ENCODE measurements around the gene ANKRD16. TPM values are rescaled to one million over a fixed set of nuclear protein-coding genes. Genes with fewer than 3 reads are reported as not detected.
"Not testable (repeated sequence)": the region's sequence is repeated elsewhere in the genome, so short reads cannot be mapped to it uniquely, and the experiment has no call there.

The ANKRD16 gene
- total RNA-seq, 1 donor from 2014 or later = 9.4 TPM

DNA sequence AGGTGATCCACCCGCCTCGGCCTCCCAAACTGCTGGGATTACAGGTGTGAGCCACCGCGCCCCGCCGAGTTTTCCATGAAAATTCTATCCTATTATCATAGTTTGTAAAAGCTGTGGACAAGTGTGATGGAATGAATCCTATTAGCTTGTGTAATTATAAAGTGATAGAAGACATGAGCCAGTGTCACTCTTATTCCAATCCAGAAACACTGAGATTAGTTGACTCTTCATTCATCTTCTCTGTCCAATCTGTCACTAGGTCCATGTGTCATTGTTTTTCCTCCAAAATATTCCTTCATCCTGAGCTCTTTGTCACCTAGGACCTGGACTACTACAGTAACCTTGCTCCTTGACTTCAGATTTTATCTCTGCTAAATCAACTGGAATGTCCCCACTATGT lies 13.9 kb upstream of the ANKRD16 start:
- DNase-seq (ENCODE audit: low spot score) = no peak

DNA sequence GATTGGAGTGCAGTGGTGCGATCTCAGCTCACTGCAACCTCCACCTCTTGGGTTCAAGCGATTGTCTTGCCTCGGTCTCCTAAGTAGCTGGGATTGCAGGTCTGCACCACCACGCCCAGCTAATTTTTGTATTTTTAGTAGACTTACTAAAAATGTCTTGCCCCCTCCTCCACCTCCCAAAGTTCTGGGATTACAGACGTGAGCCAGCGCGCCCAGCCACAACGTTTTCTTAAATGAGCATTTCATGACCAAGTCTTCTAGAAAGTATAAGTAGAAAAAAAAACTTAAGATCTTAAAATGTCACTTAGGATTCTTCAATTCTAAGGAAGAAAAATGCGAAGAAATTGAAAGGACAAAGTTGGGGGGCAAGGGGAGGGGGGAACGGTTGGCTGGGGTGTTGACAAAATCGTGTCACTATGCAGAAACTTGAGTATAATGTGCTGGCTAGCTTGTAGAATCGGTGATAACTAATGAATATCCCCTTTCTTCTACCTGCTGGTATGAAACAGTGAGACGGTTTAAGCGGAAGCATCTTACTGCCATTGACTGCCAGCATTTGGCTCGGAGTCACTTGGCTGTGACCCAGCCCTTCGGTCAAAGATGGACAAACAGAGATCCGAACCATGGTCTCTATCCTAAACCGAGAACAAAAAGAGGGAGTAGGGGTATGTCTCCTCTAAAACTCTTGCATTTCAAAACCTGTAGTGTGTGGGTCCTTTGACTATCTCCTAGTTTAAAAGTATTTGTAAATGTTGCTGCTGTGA lies 13.0 kb upstream of the ANKRD16 start:
- DNase-seq (ENCODE audit: low spot score) = no peak

- no peak for DNase-seq (ENCODE audit: low spot score)
Observed at GRCh38 chr10:5900247-5900646, 10.6 kb upstream of the ANKRD16 start.

- DNase-seq (ENCODE audit: low spot score) = no peak
Observed at GRCh38 chr10:5898163-5898562, 8.5 kb upstream of the ANKRD16 start.

DNA sequence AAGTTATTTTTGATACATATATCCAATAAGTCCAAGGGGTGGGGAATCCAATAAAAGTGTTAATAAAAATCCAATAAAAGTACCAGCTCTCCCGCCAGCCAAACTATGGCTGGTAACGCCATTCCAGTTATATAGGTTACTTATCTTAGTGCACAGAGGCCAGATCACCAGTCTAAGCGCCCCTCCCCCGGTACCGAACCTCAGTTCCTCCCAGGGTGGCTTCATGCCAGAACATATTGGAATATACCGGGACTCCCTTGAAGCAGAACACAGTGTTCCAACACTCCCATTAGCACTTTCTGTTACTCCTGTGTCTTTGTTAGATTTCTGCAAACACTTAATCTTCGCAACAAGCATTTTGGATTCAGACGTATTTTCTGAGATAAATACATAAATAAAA lies 7.8 kb upstream of the ANKRD16 start:
- no peak for DNase-seq (ENCODE audit: low spot score)

GRCh38 chr10:5897053-5897340 lies 7.3 kb upstream of the ANKRD16 start:
- no peak for DNase-seq (ENCODE audit: low spot score)

DNA sequence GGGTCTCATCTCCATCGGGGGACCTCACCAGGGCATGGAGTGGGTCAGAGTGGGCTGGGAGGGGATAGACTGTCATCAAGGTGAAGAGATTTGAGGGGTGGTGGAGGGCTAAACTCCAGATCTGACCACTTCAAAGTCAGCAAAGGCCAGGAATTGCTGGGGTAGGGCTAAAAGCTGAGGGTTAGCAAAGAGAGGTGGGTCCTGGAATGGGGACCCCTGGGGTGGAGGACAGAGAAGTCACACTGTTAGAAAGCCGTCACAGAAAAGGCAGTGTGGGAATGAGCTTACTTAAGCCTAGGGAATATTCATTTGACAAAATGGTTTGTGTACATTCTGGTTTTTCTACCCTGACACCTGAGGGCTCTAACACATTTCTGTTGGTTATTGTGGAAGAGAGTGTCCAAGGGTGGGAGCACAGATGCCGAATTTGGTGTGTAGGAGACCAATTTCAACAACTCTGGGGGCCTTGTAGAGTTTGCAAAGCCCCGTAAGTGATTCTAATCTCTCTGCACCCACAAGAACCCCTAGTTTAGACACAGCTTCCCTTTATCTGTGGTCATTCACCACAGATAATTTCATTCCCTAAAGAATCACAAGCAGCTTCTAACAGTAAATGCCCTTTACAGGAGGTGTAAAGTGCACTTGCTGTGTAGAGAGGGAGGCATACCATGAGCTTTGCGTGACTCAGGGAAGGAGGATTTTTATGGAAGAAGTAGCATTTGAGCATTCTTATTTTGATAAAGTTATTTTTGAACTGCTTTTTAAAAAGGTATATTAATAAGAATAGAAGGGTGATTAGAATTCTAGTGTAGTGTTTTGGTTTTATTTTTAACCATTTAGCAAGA lies 6.7 kb upstream of the ANKRD16 start:
- no peak for DNase-seq (ENCODE audit: low spot score)

GRCh38 chr10:5895804-5896203 lies 6.1 kb upstream of the ANKRD16 start:
- no peak for DNase-seq (ENCODE audit: low spot score)

- no peak for DNase-seq (ENCODE audit: low spot score)
Observed at GRCh38 chr10:5895365-5895764, 5.7 kb upstream of the ANKRD16 start.

GRCh38 chr10:5894873-5895272 lies 5.2 kb upstream of the ANKRD16 start:
- DNase-seq (ENCODE audit: low spot score) = no peak

- DNase-seq (ENCODE audit: low spot score) = no peak
Observed at GRCh38 chr10:5894403-5894802, 4.7 kb upstream of the ANKRD16 start.

- DNase-seq (ENCODE audit: low spot score) = no peak
Observed at GRCh38 chr10:5893321-5893720, 3.6 kb upstream of the ANKRD16 start.

DNA sequence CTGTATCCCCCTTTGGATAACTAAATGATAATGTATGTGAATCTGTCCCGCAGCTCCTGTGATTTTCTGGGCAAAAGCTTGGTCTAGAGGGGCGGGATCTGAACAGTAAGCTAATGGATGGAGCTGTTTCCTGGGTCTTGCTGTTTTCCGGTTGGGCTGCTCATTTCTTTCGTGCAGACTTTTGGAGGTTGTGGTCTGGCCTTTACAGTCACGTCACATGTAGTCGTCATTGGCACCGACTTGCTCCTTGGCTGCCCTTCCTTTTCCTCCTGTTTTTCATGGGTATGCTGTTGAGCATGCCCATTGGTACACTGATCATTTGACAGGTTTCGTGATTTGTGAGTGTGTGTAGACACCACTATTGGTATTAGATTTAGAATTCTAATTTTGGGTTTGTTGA lies 2.3 kb upstream of the ANKRD16 start:
- no peak for DNase-seq (ENCODE audit: low spot score)

- no peak for DNase-seq (ENCODE audit: low spot score)
Observed at GRCh38 chr10:5891009-5891408, 1.3 kb upstream of the ANKRD16 start.

DNA sequence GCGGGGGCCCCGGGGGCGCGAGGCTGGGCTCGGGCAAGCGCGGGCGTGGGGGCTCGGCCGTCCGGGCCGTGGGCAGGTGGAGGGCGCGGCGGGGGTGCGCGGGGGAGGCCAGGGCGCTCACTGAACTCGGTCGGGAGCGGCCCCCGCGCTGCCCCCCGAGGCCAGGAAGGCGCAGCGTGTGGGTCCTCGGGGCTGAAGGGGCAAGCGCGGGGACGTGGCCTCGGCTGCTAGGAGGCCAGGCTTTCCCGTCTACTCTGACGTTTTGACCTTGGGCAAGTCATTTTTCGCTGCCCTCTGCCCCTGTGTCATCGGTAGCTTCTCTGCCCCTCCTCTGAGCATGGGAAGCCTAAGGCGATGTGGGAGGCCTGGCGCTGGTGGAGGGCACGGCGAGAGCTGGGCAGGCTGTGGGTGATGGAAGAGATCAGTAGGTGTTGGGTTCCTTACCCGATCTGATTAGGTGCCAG lies 791 bp upstream of the ANKRD16 start:
- no peak for DNase-seq (ENCODE audit: low spot score)

- no peak for DNase-seq (ENCODE audit: low spot score)
Observed at GRCh38 chr10:5888843-5889623, 660 bp downstream of the ANKRD16 start.

- no peak for DNase-seq (ENCODE audit: low spot score)
Observed at GRCh38 chr10:5888351-5888750, 1.3 kb downstream of the ANKRD16 start.

DNA sequence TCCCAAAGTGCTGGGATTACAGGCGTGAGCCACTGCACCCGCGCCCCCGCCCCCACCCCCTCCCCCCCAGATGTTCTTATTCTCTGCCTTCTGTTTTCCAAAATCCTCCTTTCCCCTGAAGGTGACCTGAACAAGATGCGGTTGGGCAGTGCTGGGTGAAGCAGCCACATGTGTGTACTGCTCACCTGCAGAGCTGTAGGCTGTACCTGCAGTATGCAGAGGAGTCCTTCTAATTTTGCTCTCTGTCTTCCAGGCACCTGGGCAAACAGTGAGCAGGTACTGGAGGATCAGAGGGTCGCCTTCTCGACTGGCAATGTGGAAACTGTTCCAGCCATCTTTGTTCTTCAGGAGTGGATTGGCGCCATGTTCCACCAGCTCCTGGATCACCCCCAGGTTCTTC lies 2.1 kb downstream of the ANKRD16 start:
- DNase-seq (ENCODE audit: low spot score) = no peak

GRCh38 chr10:5887029-5887428 lies 2.7 kb downstream of the ANKRD16 start:
- DNase-seq (ENCODE audit: low spot score) = no peak

GRCh38 chr10:5885619-5886018 lies 4.1 kb downstream of the ANKRD16 start:
- no peak for DNase-seq (ENCODE audit: low spot score)

DNA sequence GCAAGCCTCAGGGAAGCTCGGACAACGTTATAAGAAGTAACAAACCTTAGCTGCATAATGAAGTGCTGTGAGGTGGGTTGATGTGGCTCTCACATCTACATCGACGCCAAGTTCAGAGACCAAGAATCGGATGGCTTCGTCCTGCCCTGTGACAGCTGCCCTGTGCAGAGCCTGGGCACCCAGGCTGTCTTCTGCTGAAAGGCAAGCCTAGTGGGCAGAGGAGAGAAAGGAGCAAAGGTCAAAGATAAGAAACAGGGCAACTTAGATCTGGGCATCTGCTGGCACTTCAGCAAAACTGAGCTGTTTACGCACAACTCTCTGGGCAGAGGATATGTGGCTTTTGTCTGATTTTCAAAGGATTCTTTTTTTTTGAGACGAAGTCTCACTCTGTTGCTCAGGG lies 6.7 kb downstream of the ANKRD16 start:
- no peak for DNase-seq (ENCODE audit: low spot score)

GRCh38 chr10:5877041-5877440 lies 12.7 kb downstream of the ANKRD16 start:
- not testable (repeated sequence) for DNase-seq (ENCODE audit: low spot score)
